Forelimb muscle (tissue), 1 donor: ENCODE results near the gene TNFAIP8. TPM values are rescaled to one million over a fixed set of nuclear protein-coding genes. Genes with fewer than 3 reads are reported as not detected.
A peak's percentile ranks its signal among the peaks of the same experiment; 100 is the strongest.

Experiments
- DNase-seq: peaks from one replicate; pipeline ENCODE4 v3.0.0-alpha.2; 2013; ENCODE audit warnings: low read depth
- polyA plus RNA-seq: library from polyadenylated mRNA; unstranded; fragments of 120-200 nt; gene quantifications from one replicate; pipeline ENCODE4 v1.2.1, GENCODE V29; 2013; ENCODE audit not compliant: insufficient read length

The TNFAIP8 gene
- polyA plus RNA-seq, 1 donor = 9.4 TPM

DNA sequence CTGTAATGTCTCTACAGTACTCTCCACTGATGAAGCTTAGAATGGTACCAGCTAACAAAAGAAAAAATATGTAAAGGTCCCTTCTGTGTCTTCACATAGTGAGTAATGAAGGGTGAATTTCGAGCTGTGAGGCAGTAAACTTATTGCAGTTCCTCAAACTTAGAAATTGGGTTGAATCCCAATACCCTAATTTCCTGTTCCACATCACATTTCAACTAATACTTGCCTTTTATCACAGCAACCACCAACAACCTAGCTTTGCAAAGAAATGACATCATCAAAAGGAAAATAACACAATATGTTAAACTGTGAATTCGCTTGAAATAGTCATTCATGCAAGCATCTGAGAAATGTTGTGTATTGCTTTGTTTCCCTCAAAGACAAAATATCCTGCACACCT is 9.4 kb upstream of the TNFAIP8 start:
- no peak for DNase-seq

GRCh38 chr5:119347574-119347973 is 8.2 kb upstream of the TNFAIP8 start:
- DNase-seq = no peak

DNA sequence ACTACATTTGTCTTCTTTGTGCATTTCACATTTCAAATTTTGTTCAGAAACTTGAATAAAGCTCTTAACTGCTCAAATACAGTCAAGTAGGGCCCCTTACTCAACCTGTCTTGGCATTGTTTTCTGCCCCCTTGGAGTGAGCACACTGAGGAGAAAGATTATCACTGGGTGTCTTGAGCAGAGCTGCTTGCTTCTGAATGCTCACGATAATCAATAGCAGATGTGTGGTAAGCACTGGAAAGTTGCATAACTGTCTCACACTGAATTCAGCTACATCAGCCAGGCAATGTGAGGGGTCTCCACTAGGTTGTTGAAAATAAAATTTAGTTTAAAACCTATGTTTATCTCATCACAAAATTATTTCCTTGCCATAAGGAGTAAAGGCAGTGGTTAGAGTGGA is 7.8 kb upstream of the TNFAIP8 start:
- DNase-seq = peak; percentile 53

GRCh38 chr5:119353213-119353612 is 2.6 kb upstream of the TNFAIP8 start:
- no peak for DNase-seq

DNA sequence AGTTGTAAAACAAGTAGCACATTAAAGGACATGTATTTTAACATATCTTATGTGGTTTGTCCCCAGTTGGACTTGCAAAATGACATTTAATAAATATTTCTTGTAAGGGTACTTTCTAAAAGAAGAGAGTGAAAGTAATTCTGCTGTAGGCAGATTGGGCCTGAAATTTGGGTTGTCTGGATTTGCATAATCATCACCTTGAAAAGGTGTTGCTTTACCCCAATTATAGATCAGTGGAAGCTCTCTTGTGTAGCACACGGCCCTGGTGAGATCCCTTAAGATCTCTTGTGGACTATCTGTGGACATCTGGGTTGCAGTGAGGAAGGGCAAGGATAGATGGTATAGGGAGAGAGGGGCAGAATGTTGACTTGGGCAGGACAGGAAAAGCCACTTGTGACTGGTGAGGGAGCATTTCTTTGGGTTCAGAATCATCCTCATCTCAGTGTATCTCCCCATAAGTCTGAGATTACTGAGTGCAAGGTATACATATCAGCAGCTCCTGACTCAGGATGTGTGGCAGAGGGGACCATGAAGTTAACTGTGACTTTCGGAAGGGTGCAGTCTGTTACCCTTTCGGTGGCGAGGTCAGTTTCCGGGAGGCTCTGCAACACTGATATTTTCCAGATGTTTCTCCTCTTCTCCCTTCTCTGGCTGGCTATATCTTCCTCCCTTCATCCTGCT is 2.0 kb upstream of the TNFAIP8 start:
- DNase-seq = no peak

- DNase-seq = no peak
Observed at GRCh38 chr5:119354537-119355243, 1.1 kb upstream of the TNFAIP8 start.

GRCh38 chr5:119355244-119355638 is 578 bp upstream of the TNFAIP8 start:
- DNase-seq = no peak

DNA sequence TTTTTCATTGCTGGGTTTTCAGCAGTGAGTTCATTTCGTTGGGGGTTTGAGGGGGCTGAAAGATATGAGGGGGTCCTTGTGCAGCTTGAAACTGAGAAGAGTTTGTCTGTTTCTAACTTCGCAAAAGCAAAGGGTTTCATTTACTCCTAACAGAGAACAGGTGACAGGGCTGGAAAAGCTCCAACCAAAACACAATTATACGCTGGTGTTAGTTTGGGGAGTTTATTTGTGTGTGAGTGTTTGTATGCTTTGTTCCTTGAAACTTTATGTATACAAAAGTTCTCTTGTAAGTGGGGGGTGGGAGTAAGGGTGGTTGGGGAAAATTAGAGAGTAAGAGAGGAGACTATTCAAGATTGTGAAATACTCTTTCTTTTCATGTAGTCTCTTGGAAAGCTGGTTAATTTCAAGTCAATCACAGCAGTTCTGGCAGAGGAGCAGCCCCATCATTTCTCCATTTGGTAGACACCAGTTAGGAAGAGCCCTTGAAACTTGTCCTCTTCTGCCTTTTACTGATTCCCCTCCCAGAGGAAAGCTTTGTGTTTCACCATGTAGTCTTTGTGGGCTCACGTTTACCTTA is 881 bp downstream of the TNFAIP8 start:
- no peak for DNase-seq

GRCh38 chr5:119357270-119357669 is 1.5 kb downstream of the TNFAIP8 start:
- DNase-seq = no peak

GRCh38 chr5:119357808-119358529 is 2.1 kb downstream of the TNFAIP8 start:
- no peak for DNase-seq

DNA sequence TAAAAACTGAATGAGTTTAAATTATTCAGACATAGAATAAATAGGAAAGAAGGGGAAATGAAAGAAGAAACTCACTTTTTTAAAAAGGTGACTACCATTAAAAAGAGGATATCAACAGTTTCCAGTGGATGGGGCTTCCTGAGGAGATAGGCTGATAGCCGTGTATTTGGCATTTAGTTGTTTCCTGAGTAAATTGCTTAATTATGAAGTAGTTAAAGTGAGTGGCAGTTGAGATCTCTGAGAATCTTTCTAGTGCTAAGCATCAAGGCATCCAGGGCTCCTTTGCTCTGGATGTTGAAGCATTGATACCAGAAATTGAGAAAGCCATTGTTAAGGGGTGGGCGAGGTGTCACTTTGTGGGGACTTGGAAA is 2.7 kb downstream of the TNFAIP8 start:
- DNase-seq = no peak

DNA sequence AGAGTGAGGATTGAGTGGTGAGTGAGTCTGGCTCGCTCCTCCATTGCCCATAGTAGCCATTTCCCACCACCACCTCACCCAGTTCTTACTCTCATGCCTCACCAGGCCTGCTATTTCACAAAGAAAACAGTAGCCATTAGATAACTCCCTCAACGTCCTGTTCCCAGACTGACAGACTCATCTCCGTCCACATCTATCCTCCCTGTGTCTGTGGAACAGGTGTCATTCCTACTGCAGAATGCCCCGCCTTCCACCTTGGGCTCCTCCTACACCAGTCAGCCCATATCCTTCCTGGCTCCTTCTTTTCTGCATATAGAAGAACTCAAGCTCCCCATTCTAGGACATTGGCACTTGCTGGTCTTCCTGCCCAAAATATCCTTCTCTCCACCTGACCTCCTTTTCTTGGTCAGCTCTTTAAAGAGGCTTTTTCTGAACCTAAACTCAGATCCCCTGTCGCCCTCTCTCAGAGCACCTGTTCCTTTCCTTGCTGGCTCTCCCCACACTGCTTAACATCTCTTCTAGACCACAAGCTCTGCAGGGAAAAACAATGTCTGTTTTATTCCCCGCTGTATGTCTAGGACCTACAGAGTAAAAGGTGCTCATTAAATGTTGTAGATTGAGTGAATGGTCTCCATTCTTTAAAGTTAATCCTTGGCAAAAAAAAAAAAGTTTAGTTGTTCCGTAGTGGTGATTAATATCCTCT is 3.2 kb downstream of the TNFAIP8 start:
- no peak for DNase-seq

- DNase-seq = no peak
Observed at GRCh38 chr5:119359737-119360413, 4.1 kb downstream of the TNFAIP8 start.

GRCh38 chr5:119360905-119361593 is 5.2 kb downstream of the TNFAIP8 start:
- no peak for DNase-seq

DNA sequence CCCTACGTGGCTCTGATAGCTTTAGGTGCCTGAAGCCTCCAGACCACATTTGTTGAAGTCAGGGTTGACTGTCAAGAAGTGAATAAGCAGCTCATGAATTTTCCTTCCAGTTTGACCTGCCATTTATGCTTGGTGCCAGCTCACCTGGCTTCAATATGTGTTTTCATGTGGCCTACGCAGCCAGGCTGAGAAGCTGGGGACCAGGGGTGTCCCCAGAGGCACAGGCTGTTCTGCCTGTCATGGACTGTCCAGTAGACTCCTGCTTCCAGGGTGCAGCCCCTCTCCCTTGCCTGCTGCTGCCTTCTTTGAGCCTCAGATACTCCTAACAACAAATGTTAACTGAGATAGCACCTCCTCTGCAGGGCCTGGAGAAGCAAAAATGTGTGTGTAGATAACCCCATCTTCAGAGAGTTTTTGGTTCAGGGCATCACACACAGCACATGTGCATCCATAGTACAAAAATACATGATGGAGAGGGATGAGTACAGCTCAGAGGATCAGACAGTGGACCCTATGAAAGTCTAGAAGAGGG is 5.8 kb downstream of the TNFAIP8 start:
- no peak for DNase-seq

DNA sequence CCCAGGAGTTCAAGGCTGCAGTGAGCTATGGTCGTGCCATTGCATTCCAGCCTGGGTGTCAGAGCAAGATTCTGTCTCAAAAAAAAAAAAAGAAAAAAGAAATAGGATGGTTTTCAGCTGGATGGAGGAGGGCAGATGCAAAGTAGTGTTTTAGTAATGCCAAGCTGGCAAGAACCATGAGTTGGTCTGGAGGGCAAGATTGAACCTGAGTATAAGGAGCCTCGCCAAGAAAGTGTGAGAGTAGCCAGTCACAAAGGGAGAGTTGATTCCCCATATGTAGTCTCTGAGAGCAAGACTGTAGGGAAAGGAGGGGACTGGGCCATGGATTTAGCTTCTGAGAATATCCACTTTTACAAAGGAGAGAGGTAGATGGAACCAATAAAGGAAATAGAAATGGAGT is 6.9 kb downstream of the TNFAIP8 start:
- DNase-seq = no peak

DNA sequence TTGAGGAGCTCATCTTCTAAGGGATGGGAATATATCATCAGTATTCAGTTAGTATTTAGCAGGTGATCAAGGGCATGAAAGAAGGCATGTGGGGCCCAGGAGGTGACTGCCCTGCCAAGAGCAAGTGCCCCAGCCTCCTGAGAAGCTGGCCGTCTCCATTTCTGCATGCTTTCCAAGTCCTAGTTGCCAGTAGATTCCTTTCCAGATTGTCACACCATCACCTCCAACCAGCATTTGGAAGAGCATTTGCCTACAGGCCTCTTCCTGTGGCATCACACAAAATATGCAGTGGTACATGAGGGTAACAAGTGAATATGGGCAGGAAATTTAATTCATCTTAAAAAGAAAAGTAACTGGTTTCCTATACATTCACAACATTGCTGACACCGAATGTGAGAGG is 7.5 kb downstream of the TNFAIP8 start:
- DNase-seq = no peak

DNA sequence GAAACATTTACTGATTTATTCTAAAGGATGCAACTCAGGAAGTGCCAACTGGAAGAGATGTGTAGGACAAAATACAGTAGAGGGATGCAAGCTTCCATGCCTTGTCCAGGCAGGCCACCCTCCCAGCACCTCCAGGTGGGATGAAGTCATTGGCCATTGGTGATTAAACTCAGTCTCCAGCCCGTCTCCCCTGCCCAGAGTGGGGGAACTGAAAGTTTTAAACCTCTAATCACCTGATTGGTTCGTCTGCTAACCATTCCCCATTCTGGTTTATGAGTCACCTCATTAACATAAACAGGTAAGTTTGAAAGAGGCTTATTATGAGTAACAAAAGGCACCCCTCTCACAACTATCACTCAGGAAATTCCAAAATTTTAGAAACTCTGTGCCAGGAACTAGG is 8.1 kb downstream of the TNFAIP8 start:
- DNase-seq = no peak

DNA sequence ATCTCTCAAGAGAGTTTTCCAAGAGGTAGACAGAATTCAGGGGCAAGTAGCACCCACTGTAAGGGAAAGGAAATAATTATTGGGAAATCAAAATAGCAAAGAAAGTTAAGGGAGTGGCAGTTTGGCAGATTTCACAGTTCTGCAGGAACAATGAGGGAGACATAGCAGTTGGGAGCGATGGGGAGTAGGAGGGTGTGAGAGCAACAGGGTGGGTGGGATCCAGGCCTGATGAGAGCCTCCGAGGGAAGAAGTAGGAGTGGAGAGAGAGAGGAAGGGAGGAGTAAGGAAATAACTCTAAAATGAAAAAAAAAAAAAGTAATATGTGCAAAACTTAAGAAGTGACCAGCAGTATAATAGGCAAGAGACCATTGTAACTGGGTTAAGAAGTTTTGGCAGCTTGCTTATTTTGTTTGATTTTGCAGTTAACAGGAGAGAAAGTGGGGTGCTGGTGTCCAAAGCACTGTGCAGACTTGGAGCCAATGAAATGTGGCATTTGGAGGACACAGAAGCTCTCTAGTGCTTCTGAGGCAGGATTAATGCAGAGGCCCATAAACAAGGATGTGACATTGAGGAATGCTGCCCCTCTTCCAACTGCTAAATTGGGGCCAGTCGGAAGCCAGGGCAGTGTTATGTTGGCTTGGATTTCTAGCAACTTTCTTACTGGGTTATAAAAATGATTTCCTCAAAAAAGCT is 10.2 kb downstream of the TNFAIP8 start:
- no peak for DNase-seq

DNA sequence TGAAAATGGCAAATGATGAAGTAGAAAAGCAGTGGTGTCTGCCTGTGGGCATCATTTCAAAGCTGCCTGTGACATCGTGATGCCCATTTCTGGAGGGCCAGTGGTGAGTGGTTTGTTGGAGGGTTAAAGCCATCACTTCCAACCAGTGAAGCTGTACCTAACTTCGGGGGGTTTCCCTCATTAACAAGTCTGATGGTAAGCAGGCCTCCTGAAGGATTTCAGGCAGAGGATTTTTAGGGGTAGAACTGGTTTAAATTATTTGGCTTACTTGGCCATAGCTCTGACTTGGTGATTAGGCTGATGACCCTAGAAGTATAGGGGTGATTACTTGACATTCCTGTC is 10.7 kb downstream of the TNFAIP8 start:
- no peak for DNase-seq
